ENCODE data around the gene SLC7A4. TPM values are rescaled to one million over a fixed set of nuclear protein-coding genes. Genes with fewer than 3 reads are reported as not detected.
"Not testable (repeated sequence)": the region's sequence is repeated elsewhere in the genome, so short reads cannot be mapped to it uniquely, and the experiment has no call there.

SLC7A4 gene
- total RNA-seq, 1 experiment from 2014 or later: not detected

DNA sequence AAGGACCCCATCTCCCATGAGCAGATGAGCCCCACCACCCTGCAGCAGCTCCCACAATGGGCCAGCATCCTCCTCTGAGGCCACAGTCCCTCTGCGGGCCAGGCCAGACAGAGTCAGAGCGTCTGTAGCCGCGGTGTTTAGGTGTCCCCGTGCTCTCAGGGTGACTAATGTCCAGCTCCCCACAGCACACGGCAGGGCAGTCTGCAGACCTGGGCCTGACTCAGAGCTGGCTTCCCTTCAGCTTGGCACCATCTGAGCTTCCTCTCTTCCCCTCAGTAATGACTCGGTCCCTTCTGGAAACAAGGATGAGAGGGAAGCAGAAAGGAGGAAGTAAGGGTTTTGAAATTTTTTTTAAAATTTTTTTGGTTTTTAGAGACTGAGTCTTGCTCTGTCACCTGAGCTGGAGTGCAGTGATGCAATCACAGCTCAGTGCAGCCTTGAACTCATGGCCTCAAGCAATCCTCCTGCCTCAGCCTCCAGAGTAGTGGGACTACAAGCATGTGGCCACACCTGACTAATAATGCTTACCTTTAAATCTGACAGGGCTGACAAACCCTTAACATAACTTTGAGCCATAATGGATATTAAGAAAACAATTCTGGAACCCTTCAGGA lies 41.8 kb upstream of the SLC7A4 start:
- intact Hi-C loops (cut with micrococcal nuclease): no loop called here
- peaks cover 12% of the 10 kb centered on the region for H3K4me1 Mint-ChIP-seq (ENCODE audit: insufficient read depth, unreplicated experiment)
- H3K27ac Mint-ChIP-seq (ENCODE audit: low read depth, unreplicated experiment): no peak overlapping the region

DNA sequence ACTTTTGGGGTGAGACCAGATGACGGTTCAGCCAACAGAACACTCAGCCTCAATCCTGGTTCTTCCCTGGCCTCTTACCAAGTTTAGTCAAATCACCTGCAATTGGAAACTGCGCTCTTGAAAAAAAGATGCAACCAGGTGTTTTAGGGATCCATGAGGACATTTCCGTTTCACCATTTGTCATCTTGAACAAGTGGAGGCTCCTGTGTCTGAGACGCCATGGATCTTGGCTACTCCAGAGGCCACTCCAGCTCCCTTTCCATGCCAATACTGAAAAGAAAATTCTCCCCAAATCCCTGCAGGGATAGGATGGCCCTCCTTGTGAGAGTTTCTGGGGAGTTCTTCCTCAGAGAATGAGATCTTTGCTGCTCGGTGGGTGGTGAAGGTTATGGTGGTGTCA lies 41.1 kb upstream of the SLC7A4 start:
- Mint-ChIP-seq H3K9me3 (ENCODE audit: unreplicated experiment) (no peaks in the 10 kb centered on the region), H3K4me3 (ENCODE audit: unreplicated experiment) (no peak overlapping the region), H3K27me3 (ENCODE audit: insufficient read depth, unreplicated experiment) (no peaks in the 10 kb centered on the region), H3K4me1 (ENCODE audit: insufficient read depth, unreplicated experiment) (peaks cover 12% of the 10 kb centered on the region), H3K36me3 (ENCODE audit: insufficient read depth, unreplicated experiment) (no peaks in the 10 kb centered on the region), H3K27ac (ENCODE audit: low read depth, unreplicated experiment) (no peak overlapping the region)
- intact Hi-C loops (cut with micrococcal nuclease): no loop called here
- TF ChIP-seq, protein P1, sequence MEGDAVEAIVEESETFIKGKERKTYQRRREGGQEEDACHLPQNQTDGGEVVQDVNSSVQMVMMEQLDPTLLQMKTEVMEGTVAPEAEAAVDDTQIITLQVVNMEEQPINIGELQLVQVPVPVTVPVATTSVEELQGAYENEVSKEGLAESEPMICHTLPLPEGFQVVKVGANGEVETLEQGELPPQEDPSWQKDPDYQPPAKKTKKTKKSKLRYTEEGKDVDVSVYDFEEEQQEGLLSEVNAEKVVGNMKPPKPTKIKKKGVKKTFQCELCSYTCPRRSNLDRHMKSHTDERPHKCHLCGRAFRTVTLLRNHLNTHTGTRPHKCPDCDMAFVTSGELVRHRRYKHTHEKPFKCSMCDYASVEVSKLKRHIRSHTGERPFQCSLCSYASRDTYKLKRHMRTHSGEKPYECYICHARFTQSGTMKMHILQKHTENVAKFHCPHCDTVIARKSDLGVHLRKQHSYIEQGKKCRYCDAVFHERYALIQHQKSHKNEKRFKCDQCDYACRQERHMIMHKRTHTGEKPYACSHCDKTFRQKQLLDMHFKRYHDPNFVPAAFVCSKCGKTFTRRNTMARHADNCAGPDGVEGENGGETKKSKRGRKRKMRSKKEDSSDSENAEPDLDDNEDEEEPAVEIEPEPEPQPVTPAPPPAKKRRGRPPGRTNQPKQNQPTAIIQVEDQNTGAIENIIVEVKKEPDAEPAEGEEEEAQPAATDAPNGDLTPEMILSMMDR (IDR thresholded peaks at IDR 0.05; ENCODE audit: unreplicated experiment): no peak
- ChIA-PET POLR2A (interaction anchor here (1.0 to 1.6 kb wide), 4 partner anchors 10 to 58 kb away, joined by 3 to 7 read pairs (median 6); partner anchors contain the start of gene P2RX6), CTCF (interaction anchor here (0.6 kb wide), 1 partner anchor 99 kb away, joined by 3 read pairs; no protein-coding TSS in a partner anchor)
- BruUV-seq (replicated peaks): no TSS peak
- no peak for DNase-seq (ENCODE audit: unreplicated experiment)

More for the DNA sequence above, 41.8 kb upstream of the SLC7A4 start:
- no TSS peak for BruUV-seq (replicated peaks)
- Mint-ChIP-seq H3K4me3 (ENCODE audit: unreplicated experiment) (no peak overlapping the region), H3K36me3 (ENCODE audit: insufficient read depth, unreplicated experiment) (no peaks in the 10 kb centered on the region), H3K27me3 (ENCODE audit: insufficient read depth, unreplicated experiment) (no peaks in the 10 kb centered on the region), H3K9me3 (ENCODE audit: unreplicated experiment) (no peaks in the 10 kb centered on the region)
- peak; percentile 85 for DNase-seq (ENCODE audit: unreplicated experiment)
- POLR2A ChIA-PET: interaction anchor here (0.6 to 1.6 kb wide), 8 partner anchors 9 to 71 kb away, joined by 3 to 7 read pairs (median 4); partner anchors contain the start of genes LRRC74B and P2RX6
- CTCF ChIA-PET: no interaction called here
- TF ChIP-seq, protein P1 (IDR thresholded peaks at IDR 0.05; ENCODE audit: unreplicated experiment): no peak

DNA sequence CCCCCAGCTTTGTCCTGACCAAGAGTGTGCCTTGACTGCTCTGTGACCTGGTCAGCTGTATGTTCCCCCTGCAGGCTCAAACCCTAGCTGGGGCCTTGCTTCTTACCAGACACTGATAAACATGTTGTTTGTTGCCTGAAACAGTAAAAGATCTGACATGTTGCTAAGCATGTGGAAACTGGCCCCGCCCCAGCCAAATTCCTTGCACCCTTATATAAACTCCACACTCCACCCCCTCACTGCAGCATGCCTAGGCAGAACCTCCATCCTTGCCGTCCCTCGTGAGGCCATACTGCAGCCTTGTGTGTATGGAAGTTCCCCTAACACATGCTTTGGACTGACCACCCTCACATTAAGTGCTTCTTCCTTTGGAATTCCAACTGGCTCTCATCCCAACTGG lies 40.7 kb upstream of the SLC7A4 start:
- CTCF ChIA-PET: interaction anchor here (0.6 kb wide), 1 partner anchor 98 kb away, joined by 3 read pairs; no protein-coding TSS in a partner anchor

DNA sequence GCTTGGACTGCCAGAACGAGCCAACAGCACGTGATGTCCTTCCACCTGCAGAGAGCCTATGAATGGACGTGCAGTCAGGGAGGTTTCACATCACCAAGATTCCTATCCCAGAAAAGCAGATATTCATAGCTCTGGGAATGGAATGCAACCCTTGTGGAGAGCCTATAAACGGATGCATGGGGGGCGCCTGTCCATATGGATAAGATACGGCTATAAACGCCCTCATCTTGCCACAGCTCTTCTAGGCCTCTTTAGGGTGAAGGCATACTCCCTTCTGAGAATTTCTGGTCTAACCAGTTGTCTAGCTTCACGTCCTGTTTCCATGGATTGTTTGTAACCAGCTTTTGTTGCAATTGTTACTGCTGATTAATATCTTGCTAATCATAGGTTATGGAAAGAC lies 39.4 kb upstream of the SLC7A4 start:
- peaks cover 12% of the 10 kb centered on the region for H3K4me1 Mint-ChIP-seq (ENCODE audit: insufficient read depth, unreplicated experiment)
- POLR2A ChIA-PET: interaction anchor here (0.6 kb wide), 1 partner anchor 32 kb away, joined by 3 read pairs; no protein-coding TSS in a partner anchor
- BruUV-seq (replicated peaks); H3K27ac Mint-ChIP-seq (ENCODE audit: low read depth, unreplicated experiment); H3K4me3 Mint-ChIP-seq (ENCODE audit: unreplicated experiment); intact Hi-C loops (cut with micrococcal nuclease); CTCF ChIA-PET; H3K27me3 Mint-ChIP-seq (ENCODE audit: insufficient read depth, unreplicated experiment); DNase-seq (ENCODE audit: unreplicated experiment); H3K36me3 Mint-ChIP-seq (ENCODE audit: insufficient read depth, unreplicated experiment); H3K9me3 Mint-ChIP-seq (ENCODE audit: unreplicated experiment): not testable (repeated sequence)

More for the DNA sequence above, 40.7 kb upstream of the SLC7A4 start:
- Mint-ChIP-seq H3K9me3 (ENCODE audit: unreplicated experiment) (no peaks in the 10 kb centered on the region), H3K4me1 (ENCODE audit: insufficient read depth, unreplicated experiment) (peaks cover 12% of the 10 kb centered on the region), H3K27me3 (ENCODE audit: insufficient read depth, unreplicated experiment) (no peaks in the 10 kb centered on the region), H3K36me3 (ENCODE audit: insufficient read depth, unreplicated experiment) (no peaks in the 10 kb centered on the region), H3K27ac (ENCODE audit: low read depth, unreplicated experiment) (no peak overlapping the region), H3K4me3 (ENCODE audit: unreplicated experiment) (no peak overlapping the region)
- DNase-seq (ENCODE audit: unreplicated experiment): no peak
- no TSS peak for BruUV-seq (replicated peaks)
- intact Hi-C loops (cut with micrococcal nuclease): no loop called here
- TF ChIP-seq, protein P1 (IDR thresholded peaks at IDR 0.05; ENCODE audit: unreplicated experiment): no peak
- POLR2A ChIA-PET: interaction anchor here (1.5 to 1.6 kb wide), 2 partner anchors 11 to 35 kb away, joined by 6 to 7 read pairs; no protein-coding TSS in a partner anchor
